ENCODE data around the gene ABCA2. TPM values are rescaled to one million over a fixed set of nuclear protein-coding genes. Genes with fewer than 3 reads are reported as not detected.

Gene ABCA2
- total RNA-seq, 1 donor from 2014 or later: 16.2 TPM

DNA sequence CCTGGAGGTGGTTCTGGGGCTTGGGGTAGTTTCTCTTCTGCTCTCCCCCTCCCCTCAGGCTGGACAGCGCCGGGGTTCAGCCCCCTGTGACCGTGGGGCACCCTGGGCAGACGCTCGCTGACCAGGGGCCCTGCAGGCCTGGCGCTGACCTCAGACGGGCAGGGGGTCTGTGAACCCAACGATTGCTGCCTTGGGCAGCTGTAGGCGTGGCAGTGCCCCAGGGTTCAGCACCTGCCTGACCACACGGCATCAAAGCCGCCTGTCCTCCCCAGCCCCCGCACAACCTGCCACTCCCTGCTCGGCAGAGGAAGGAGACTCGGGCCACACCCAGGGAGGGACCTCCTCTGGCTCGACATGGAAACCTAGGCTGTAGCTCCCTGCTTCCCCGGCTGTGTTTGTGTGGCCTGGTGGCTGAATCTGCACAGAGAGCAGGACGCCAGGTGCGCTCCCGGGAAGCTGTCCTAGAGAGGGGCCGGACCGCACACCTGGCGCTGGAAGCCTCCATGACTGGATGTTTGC lies 63.8 kb downstream of the ABCA2 start:
- H4K20me1 ChIP-seq (ENCODE audit: insufficient read depth, low read length): no peaks in the 10 kb centered on the region
- H3K9me3 Mint-ChIP-seq (ENCODE audit: unreplicated experiment): no peaks in the 10 kb centered on the region
- H3K79me2 ChIP-seq (ENCODE audit: insufficient read depth, low read length): no peaks in the 10 kb centered on the region
- H3K27ac Mint-ChIP-seq (ENCODE audit: unreplicated experiment): no peak overlapping the region
- H3K36me3 ChIP-seq (ENCODE audit: insufficient read depth, low read length): no peaks in the 10 kb centered on the region
- H3K27ac ChIP-seq (ENCODE audit: low read depth, low read length): no peak overlapping the region
- H3K4me3 ChIP-seq (ENCODE audit: insufficient read depth, low read depth, low read length): no peak overlapping the region
- no peak for TF ChIP-seq EZH2 (IDR thresholded peaks at IDR 0.05; ENCODE audit: insufficient read depth, low read length)
- TF ChIP-seq, protein P1, sequence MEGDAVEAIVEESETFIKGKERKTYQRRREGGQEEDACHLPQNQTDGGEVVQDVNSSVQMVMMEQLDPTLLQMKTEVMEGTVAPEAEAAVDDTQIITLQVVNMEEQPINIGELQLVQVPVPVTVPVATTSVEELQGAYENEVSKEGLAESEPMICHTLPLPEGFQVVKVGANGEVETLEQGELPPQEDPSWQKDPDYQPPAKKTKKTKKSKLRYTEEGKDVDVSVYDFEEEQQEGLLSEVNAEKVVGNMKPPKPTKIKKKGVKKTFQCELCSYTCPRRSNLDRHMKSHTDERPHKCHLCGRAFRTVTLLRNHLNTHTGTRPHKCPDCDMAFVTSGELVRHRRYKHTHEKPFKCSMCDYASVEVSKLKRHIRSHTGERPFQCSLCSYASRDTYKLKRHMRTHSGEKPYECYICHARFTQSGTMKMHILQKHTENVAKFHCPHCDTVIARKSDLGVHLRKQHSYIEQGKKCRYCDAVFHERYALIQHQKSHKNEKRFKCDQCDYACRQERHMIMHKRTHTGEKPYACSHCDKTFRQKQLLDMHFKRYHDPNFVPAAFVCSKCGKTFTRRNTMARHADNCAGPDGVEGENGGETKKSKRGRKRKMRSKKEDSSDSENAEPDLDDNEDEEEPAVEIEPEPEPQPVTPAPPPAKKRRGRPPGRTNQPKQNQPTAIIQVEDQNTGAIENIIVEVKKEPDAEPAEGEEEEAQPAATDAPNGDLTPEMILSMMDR (IDR thresholded peaks at IDR 0.05; ENCODE audit: insufficient read depth, low read depth, low read length): no peak
- no peaks in the 10 kb centered on the region for H3K36me3 Mint-ChIP-seq (ENCODE audit: low read depth, unreplicated experiment)
- FAIRE-seq (no peak), DNase-seq (ENCODE audit: low read depth) (no peak)
- peaks cover 5% of the 10 kb centered on the region for H3K4me1 Mint-ChIP-seq (ENCODE audit: low read depth, unreplicated experiment)
- H3K4me2 ChIP-seq (ENCODE audit: low read length): no peak overlapping the region
- peaks cover 11% of the 10 kb centered on the region for H3K27me3 Mint-ChIP-seq (ENCODE audit: low read depth, unreplicated experiment)
- H3K9ac ChIP-seq (ENCODE audit: low read length): no peak overlapping the region
- peaks cover 4% of the 10 kb centered on the region for H3K4me1 ChIP-seq (ENCODE audit: insufficient read depth, low read length)
- no peaks in the 10 kb centered on the region for H3K9me3 ChIP-seq (ENCODE audit: insufficient read depth, low read depth, low read length)
- H3K4me3 Mint-ChIP-seq (ENCODE audit: unreplicated experiment): no peak overlapping the region
- H2AFZ ChIP-seq (ENCODE audit: low read depth, low read length): no peak overlapping the region
- no peaks in the 10 kb centered on the region for H3K27me3 ChIP-seq (ENCODE audit: insufficient read depth, low read length)

DNA sequence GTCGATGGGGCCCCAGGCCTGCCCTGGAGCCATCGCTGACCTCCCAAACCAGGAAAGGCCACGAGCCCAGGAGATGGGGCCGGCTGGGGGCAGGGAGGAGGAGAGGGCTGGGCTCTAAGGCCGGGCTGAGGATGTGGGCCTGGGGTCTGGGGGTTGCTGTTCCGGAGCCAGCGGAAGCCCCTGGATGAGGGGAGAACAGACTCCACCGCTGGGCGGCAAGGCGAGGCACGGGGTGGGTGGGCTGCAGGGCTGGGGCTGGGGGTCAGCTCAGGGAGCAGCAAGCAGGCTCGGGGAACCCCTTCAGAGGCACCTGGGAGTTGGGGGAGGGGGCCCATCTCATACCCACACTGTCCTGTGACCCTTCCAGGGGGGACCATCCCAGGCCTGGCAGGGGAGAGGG lies 64.3 kb downstream of the ABCA2 start:
- H4K20me1 ChIP-seq (ENCODE audit: insufficient read depth, low read length): no peaks in the 10 kb centered on the region

DNA sequence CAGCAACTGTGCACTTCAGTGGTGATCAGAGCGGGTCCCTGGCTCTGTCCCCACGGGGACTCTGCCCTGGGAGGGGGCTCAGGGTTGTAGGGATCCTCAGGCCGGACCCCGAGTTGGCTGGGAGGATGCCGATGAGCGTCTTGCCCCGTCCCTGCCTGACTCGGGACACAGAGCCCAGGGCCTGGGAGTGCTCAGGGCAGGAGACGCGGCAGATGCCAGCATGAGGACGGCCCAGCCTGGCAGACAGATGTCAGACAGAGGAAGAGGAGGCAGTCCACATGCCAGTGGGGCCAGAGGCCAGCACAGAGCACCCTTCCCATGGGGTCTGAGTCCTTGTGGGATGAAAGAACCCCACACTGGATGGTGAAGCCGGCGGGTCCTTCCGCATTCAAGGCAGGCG lies 64.7 kb downstream of the ABCA2 start:
- Mint-ChIP-seq H3K4me3 (ENCODE audit: unreplicated experiment) (no peak overlapping the region), H3K27me3 (ENCODE audit: low read depth, unreplicated experiment) (peaks cover 11% of the 10 kb centered on the region), H3K36me3 (ENCODE audit: low read depth, unreplicated experiment) (no peaks in the 10 kb centered on the region), H3K4me1 (ENCODE audit: low read depth, unreplicated experiment) (peaks cover 5% of the 10 kb centered on the region), H3K27ac (ENCODE audit: unreplicated experiment) (no peak overlapping the region), H3K9me3 (ENCODE audit: unreplicated experiment) (no peaks in the 10 kb centered on the region)
- H3K27ac ChIP-seq (ENCODE audit: low read depth, low read length): no peak overlapping the region
- H3K4me1 ChIP-seq (ENCODE audit: insufficient read depth, low read length): peaks cover 4% of the 10 kb centered on the region
- no peak overlapping the region for H3K4me3 ChIP-seq (ENCODE audit: insufficient read depth, low read depth, low read length)
- no peaks in the 10 kb centered on the region for H3K9me3 ChIP-seq (ENCODE audit: insufficient read depth, low read depth, low read length)
- H2AFZ ChIP-seq (ENCODE audit: low read depth, low read length): no peak overlapping the region
- H3K4me2 ChIP-seq (ENCODE audit: low read length): no peak overlapping the region
- DNase-seq (ENCODE audit: low read depth) (no peak), FAIRE-seq (no peak)
- no peak overlapping the region for H3K9ac ChIP-seq (ENCODE audit: low read length)
- no peak for TF ChIP-seq EZH2 (IDR thresholded peaks at IDR 0.05; ENCODE audit: insufficient read depth, low read length)
- TF ChIP-seq, protein P1 (IDR thresholded peaks at IDR 0.05; ENCODE audit: insufficient read depth, low read depth, low read length): no peak
- no peaks in the 10 kb centered on the region for H3K79me2 ChIP-seq (ENCODE audit: insufficient read depth, low read length)
- no peaks in the 10 kb centered on the region for H4K20me1 ChIP-seq (ENCODE audit: insufficient read depth, low read length)
- no peaks in the 10 kb centered on the region for H3K36me3 ChIP-seq (ENCODE audit: insufficient read depth, low read length)
- no peaks in the 10 kb centered on the region for H3K27me3 ChIP-seq (ENCODE audit: insufficient read depth, low read length)

More for the DNA sequence above, 64.3 kb downstream of the ABCA2 start:
- H3K27me3 ChIP-seq (ENCODE audit: insufficient read depth, low read length): no peaks in the 10 kb centered on the region
- Mint-ChIP-seq H3K27ac (ENCODE audit: unreplicated experiment) (no peak overlapping the region), H3K4me1 (ENCODE audit: low read depth, unreplicated experiment) (peaks cover 5% of the 10 kb centered on the region), H3K9me3 (ENCODE audit: unreplicated experiment) (no peaks in the 10 kb centered on the region), H3K4me3 (ENCODE audit: unreplicated experiment) (no peak overlapping the region), H3K36me3 (ENCODE audit: low read depth, unreplicated experiment) (no peaks in the 10 kb centered on the region), H3K27me3 (ENCODE audit: low read depth, unreplicated experiment) (peaks cover 11% of the 10 kb centered on the region)
- no peaks in the 10 kb centered on the region for H3K9me3 ChIP-seq (ENCODE audit: insufficient read depth, low read depth, low read length)
- no peak for FAIRE-seq
- no peak overlapping the region for H2AFZ ChIP-seq (ENCODE audit: low read depth, low read length)
- H3K36me3 ChIP-seq (ENCODE audit: insufficient read depth, low read length): no peaks in the 10 kb centered on the region
- DNase-seq (ENCODE audit: low read depth): no peak
- no peak overlapping the region for H3K4me3 ChIP-seq (ENCODE audit: insufficient read depth, low read depth, low read length)
- peaks cover 4% of the 10 kb centered on the region for H3K4me1 ChIP-seq (ENCODE audit: insufficient read depth, low read length)
- TF ChIP-seq, protein P1 (IDR thresholded peaks at IDR 0.05; ENCODE audit: insufficient read depth, low read depth, low read length): no peak
- no peaks in the 10 kb centered on the region for H3K79me2 ChIP-seq (ENCODE audit: insufficient read depth, low read length)
- H3K9ac ChIP-seq (ENCODE audit: low read length): no peak overlapping the region
- no peak overlapping the region for H3K4me2 ChIP-seq (ENCODE audit: low read length)
- H3K27ac ChIP-seq (ENCODE audit: low read depth, low read length): no peak overlapping the region
